Osteocyte (in vitro differentiated cells): Measurements from ENCODE around the gene FAM13B. TPM values are rescaled to one million over a fixed set of nuclear protein-coding genes. Genes with fewer than 3 reads are reported as not detected.

Experiments
- DNase-seq: peaks from one replicate; pipeline ENCODE4 v3.0.0; 2021; ENCODE audit warnings: mixed read lengths; ENCODE audit not compliant: unreplicated experiment; ENCODE audit errors: extremely low spot score
- H3K27ac Mint-ChIP-seq: one replicate; pipeline ENCODE4 v1.8.0; 2021; ENCODE audit warnings: mild to moderate bottlenecking, mixed read lengths; ENCODE audit not compliant: unreplicated experiment
- H3K27me3 Mint-ChIP-seq: one replicate; pipeline ENCODE4 v1.8.0; 2021; ENCODE audit warnings: mixed read lengths; ENCODE audit not compliant: unreplicated experiment
- H3K36me3 Mint-ChIP-seq: one replicate; pipeline ENCODE4 v1.8.0; 2021; ENCODE audit warnings: mixed read lengths; ENCODE audit not compliant: unreplicated experiment
- H3K4me1 Mint-ChIP-seq: one replicate; pipeline ENCODE4 v1.8.0; 2021; ENCODE audit warnings: mixed read lengths; ENCODE audit not compliant: unreplicated experiment
- H3K4me3 Mint-ChIP-seq: one replicate; pipeline ENCODE4 v1.8.0; 2021; ENCODE audit warnings: mild to moderate bottlenecking, moderate library complexity, mixed read lengths; ENCODE audit not compliant: unreplicated experiment
- H3K9me3 Mint-ChIP-seq: one replicate; pipeline ENCODE4 v1.8.0; 2021; ENCODE audit warnings: mixed read lengths; ENCODE audit not compliant: unreplicated experiment
- total RNA-seq: library from RNA; stranded (reverse); gene quantifications from 2 replicates; pipeline ENCODE4 v1.2.1, GENCODE V29; 2021
- TF ChIP-seq, protein P1 (sequence below): fragments of 200-600 bp; sonication (generic); IDR thresholded peaks from 2 replicates; pipeline ENCODE4 v1.5.0; 2021; ENCODE audit warnings: antibody characterized with exemption, mild to moderate bottlenecking, moderate library complexity

The FAM13B gene
- total RNA-seq, 1 donor from 2014 or later: 42.7 TPM

DNA sequence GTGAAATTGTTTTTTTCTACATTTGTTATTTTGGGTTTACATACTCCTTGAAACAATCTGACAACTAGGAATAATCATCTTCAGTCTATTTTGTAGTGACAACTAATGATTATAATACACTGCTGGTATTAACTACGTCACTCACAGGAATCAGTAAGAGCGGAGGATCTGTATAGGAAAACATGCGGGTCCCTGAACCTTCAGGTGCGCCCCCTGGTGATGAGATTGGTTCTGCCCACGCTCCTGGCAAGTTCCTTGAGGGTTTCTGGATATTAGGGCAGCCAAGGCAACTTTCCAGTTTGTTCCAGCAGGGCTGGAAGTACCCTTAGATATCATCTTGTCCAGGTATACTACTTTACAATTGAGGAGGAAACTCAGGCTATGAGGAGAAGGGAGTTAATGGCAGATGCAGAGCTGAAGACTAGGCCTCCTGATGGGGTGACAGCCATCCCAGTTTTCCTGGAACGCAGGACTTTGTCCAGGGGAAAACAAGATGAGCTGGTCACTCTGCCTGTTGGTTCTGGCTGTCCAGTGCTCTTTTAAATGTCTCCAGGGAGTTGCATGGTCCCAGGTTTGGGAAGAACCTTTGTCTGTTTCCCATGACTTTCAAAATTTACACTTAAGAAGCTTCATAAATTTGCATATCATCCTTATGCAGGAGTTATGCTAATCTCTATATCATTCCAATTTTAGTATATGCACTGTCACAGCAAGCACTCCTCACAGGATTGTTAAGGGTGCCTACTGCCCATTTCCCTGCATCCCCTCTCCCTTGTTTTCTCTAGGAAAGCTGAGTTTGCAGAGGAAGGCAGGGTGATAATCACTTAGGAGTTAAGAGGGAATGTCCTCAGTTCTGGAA is 36.1 kb upstream of the FAM13B start:
- H3K9me3 Mint-ChIP-seq: no peaks in the 10 kb centered on the region
- H3K27me3 Mint-ChIP-seq: no peaks in the 10 kb centered on the region
- TF ChIP-seq, protein P1, sequence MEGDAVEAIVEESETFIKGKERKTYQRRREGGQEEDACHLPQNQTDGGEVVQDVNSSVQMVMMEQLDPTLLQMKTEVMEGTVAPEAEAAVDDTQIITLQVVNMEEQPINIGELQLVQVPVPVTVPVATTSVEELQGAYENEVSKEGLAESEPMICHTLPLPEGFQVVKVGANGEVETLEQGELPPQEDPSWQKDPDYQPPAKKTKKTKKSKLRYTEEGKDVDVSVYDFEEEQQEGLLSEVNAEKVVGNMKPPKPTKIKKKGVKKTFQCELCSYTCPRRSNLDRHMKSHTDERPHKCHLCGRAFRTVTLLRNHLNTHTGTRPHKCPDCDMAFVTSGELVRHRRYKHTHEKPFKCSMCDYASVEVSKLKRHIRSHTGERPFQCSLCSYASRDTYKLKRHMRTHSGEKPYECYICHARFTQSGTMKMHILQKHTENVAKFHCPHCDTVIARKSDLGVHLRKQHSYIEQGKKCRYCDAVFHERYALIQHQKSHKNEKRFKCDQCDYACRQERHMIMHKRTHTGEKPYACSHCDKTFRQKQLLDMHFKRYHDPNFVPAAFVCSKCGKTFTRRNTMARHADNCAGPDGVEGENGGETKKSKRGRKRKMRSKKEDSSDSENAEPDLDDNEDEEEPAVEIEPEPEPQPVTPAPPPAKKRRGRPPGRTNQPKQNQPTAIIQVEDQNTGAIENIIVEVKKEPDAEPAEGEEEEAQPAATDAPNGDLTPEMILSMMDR: peak; percentile 86
- H3K4me3 Mint-ChIP-seq: no peak overlapping the region
- H3K27ac Mint-ChIP-seq: no peak overlapping the region
- peaks cover 10% of the 10 kb centered on the region for H3K4me1 Mint-ChIP-seq
- peak; percentile 90 for DNase-seq
- H3K36me3 Mint-ChIP-seq: no peaks in the 10 kb centered on the region

DNA sequence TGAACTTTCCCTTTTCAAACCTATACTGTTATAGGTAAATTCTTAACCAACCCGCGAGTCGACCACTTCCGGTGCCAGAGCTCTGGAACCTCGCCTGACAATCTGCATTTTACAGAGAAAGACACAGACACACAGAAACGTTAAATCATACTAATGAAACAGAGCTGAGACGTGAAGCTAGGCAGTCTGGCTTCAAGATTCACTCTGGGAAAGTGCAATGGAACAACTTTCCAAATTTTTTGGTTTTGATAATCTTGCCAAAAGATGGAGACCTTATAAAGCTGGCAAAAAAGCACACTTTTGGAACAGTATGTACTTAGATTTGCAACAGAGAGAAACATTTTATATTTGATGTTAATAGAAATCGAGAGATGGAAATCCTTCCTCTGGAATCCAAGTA is 35.1 kb upstream of the FAM13B start:
- Mint-ChIP-seq H3K36me3 (no peaks in the 10 kb centered on the region), H3K4me1 (peaks cover 10% of the 10 kb centered on the region), H3K27ac (no peak overlapping the region), H3K4me3 (no peak overlapping the region), H3K9me3 (no peaks in the 10 kb centered on the region), H3K27me3 (no peaks in the 10 kb centered on the region)
- no peak for DNase-seq
- TF ChIP-seq, protein P1: no peak

DNA sequence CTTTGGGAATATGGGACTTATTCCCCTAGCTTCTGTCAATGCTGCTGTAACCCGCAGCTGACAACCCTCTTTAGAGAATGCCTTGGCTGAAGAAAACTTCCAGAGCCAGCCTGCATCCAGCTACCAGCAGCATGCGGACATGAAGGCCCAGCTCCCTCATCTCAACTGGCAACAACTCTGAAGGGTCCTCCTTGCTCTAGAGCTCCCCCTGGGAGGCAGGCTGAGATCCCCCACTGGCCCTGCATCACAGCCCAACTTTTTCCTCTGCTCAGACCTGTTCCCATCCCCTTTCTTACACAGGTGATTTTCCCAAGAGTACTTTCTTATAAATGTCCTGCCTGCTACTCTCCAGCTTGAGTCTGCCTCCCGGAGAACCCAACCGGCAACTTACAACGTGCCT is 32.2 kb upstream of the FAM13B start:
- no peak for DNase-seq
- H3K27ac Mint-ChIP-seq: peak overlapping the region; percentile 5
- H3K27me3 Mint-ChIP-seq: no peaks in the 10 kb centered on the region
- H3K9me3 Mint-ChIP-seq: no peaks in the 10 kb centered on the region
- TF ChIP-seq, protein P1: peak; percentile 28
- H3K36me3 Mint-ChIP-seq: no peaks in the 10 kb centered on the region
- peaks cover 10% of the 10 kb centered on the region for H3K4me1 Mint-ChIP-seq
- no peak overlapping the region for H3K4me3 Mint-ChIP-seq

DNA sequence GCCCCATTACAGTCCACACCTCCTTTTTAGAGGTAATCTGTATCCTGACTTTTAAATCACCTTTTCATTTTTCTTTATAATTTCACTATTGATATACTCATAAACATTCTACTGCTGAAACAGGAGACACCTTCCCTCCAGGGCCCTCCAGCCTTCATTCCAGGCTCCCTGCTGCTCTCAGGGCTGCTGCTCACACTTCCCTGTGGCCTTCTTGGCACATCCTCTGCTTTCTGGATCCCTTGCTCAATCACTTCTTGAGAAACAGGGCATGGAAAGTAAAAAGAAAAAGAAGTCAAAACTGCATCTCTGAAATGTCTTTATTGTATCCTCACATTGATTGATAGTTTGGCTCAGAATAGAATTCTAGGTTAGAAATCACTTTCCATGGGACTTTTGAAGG is 31.6 kb upstream of the FAM13B start:
- H3K36me3 Mint-ChIP-seq: no peaks in the 10 kb centered on the region
- H3K4me1 Mint-ChIP-seq: peaks cover 10% of the 10 kb centered on the region
- H3K9me3 Mint-ChIP-seq: no peaks in the 10 kb centered on the region
- H3K27me3 Mint-ChIP-seq: no peaks in the 10 kb centered on the region
- H3K27ac Mint-ChIP-seq: no peak overlapping the region
- no peak for DNase-seq
- TF ChIP-seq, protein P1: no peak
- H3K4me3 Mint-ChIP-seq: no peak overlapping the region

DNA sequence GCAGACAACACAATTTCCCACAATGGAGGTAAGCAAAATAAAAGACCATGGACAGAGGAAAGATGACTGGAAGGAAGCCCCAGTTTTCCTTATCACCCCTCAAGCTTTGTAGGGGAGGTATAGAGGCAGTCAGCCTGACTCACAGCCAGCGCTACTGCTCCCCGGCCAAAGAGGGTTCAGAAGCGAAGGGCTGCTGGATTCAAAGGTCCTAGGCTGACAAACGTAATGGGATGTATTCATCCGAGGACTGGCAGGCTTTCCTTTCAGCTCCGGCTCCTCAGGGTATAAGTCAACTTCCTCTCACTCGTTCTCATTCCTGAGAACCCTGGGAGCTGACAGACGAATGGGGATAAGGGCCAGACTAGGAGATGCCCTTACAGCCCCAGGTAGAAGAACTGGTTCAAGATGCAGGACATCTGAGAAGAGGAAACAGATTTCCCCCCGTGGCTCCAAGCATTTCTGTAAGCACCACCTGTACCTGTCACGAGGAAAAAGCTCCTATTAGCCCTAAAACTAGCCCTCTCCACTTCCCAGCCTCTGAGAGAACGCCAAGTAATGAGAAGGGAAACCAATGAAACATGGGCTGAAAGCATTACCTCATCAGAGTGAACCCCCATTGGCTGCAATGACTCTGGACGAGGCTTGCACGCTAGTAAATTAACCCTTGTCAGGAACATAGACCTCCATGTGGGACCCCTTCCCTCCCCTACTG is 22.1 kb upstream of the FAM13B start:
- Mint-ChIP-seq H3K9me3 (no peaks in the 10 kb centered on the region), H3K4me3 (no peak overlapping the region), H3K4me1 (peaks cover 3% of the 10 kb centered on the region), H3K27me3 (peaks cover 23% of the 10 kb centered on the region), H3K36me3 (no peaks in the 10 kb centered on the region), H3K27ac (no peak overlapping the region)
- no peak for DNase-seq
- TF ChIP-seq, protein P1: no peak
